Stimulated activated CD8-positive, alpha-beta memory T cell treated with anti-CD3 and anti-CD28 coated beads, Interleukin-4, amount 100 ng/mL, for 4 hours (primary cell): Measurements from ENCODE around the gene HCRTR1.

Source experiments
- DNase-seq, 2 donors: peaks; one replicate each; pipeline ENCODE4 v3.0.0-alpha.2; 2020; ENCODE audit warnings: low read depth in 2 of 2, low spot score in 1 of 2

The HCRTR1 gene

GRCh38 chr1:31666263-31666963, 48.9 kb downstream of the HCRTR1 start:
- DNase-seq, result no peak

DNA sequence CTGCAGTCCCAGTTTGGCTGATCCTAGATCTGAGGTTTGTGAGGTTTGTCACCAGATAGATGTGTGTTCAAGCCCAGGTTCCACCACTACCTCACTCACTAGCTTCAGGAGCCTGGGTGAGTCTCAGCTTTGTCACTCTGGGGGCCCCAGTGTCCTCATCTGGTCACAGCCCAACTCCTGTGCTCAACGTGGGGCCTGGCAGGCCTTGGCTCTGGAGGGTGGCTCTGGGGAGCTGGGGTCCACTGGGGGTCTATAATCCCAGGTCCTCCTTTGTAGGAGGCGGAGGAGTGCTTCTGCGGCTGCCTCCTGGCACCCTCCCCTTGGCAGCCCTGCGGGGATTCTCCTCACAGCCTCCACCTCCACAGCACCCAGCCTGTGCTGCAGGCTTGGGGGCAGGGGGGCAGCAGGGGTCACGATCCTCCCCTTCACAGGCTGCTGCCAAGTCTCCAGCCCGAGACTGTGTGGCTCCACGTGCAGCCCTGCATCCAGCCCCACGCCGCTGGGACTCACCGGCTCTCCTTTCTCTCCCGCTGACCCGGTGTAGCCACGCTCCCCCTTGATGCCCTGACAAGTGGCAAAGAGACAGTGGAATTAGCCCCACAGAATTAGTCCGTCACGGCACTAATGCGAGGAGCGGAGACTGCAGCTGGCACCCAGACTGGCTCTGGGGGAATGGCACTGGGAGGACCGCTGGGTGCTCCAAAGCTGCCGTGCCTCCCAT, 49.7 kb downstream of the HCRTR1 start:
- no peak for DNase-seq

DNA sequence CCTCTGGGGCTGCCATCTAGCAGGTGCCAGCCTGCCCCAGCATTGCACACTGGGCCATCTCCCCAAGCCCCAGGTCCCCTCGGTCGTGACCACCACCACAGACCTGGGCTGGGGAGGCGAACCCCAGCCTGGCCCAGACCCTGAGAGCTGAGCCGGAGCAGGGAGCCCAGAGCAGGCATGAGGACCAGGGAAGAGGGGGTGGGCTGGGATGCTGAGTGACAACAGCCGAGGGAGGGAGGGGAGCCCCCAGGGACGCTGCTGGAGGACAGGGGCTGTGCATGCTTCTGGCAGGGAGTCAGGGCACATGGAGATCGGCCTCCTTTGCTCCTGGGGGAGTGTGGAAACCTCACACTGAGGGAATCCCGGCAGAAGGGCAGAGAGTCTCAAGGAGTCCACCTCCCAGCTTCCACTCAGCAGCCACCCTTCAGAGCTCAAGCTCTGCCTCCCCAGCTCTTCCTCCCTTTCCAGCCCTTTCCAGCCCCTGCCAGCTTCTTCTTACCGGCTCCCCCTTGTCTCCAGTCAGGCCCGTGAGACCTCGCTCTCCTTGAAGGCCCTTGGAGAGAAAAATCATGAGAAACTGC, 50.9 kb downstream of the HCRTR1 start:
- DNase-seq, result no peak

GRCh38 chr1:31669433-31669785, 51.9 kb downstream of the HCRTR1 start:
- DNase-seq, result no peak

DNA sequence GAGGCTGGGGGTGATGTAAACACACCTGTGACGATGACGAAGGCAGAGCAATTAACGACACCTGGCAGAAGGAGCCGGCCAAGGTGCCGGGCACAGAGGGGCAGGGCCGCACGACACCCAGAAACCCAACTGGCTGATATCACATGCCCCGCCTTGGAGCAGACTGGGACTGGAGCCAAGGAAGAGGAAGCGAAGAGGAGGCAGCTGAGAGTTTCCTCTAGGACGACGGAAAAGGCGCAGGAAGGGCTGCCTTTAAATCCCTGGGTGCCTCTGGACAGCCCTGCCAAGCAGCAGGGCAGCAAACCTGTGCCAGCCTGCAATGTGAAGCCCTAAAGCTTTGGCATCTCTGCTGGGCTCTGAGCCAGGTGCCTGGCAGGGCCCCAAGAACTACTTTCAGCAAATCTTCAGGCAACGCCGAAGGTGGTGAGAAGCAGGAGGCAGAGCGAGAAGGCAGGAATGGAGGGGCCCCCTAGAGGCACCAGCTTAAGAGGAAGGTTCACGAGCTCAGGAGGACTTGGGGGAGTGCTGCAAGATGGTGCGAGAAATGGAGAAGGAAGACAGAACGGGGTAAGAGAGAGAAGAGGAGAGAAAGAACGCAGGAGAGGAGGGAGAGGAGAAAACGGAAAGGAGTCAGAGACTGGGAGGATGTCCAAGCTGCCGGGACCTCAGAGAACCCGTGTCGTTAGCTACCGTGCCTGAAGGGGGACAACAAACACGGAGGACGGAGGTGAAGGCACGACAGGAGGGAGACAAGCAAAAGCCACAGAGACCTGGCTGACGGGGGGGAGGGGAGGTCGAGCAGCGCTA, 52.5 kb downstream of the HCRTR1 start:
- DNase-seq, result no peak

- DNase-seq, result no peak
Observed at GRCh38 chr1:31670593-31670964, 53.1 kb downstream of the HCRTR1 start.

DNA sequence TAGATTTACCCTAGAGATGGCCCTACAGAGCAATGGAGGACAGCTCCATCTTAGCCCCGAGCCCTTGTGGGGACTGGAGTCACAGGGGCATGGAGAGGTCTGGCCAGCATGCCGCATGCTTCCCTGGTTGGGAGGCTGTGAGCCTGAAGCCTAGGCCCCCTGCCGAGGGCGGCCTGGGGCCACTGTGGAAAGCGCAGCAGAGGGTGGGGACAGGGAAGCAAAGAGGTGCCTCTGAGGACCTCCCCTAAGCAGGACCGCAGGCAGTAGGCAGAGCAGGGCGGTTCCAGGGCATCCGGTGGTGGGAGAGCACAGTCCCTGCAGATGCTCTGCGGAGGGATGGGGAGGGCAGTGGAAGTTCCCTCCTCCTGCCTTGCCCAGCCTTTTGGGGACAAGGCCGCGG, 53.7 kb downstream of the HCRTR1 start:
- no peak for DNase-seq

DNA sequence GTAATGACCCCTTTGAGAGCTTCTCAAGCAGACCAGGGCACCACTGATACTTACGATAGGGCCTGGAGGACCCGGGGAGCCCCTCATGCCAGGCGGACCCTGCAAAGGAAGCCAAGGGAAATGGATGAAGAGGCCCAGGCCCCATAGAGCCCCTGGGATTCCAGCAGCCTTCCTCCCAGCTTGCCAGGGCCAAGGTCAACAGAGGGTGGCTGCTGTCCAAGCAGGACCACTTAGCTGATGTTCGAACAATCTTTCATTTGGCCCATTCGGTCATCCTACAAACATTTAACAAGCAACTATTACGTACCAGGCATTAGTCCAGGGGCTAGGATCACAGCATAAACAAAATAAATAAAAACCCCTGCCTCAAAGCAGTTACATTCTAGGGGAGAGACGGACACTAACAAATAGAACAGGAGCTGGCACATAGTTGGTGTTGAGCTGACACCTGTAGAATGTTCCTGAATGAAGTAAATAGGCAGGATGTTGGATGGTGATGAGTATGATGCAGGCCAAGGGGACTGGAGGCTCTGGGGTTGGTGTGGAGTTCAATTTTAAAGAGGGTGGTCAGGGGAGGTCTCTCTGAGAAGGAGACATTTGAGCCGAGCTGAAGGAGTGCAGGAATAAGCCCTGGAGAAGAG, 54.2 kb downstream of the HCRTR1 start:
- DNase-seq, result no peak

DNA sequence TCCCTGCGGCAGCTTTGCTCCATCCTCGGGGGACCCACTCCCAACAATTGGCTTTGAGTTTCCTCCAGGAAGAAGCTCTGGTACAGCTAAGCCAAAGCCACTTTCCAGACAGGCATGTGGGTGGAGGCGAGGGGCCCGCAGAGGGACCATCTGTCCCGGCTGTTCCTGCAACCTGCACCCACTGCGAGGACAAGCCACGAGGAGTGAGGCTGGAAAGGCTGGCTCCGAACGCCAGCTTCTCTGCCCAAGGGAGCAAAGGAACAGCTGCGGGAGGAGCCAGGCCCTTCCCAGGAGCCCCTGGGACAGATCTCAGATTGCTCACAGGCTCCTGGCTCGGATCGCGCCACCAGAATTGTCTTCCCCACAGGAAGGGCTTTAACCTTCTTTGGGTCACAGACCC, 55.5 kb downstream of the HCRTR1 start:
- no peak for DNase-seq

- no peak for DNase-seq
Observed at GRCh38 chr1:31673433-31673832, 55.9 kb downstream of the HCRTR1 start.

DNA sequence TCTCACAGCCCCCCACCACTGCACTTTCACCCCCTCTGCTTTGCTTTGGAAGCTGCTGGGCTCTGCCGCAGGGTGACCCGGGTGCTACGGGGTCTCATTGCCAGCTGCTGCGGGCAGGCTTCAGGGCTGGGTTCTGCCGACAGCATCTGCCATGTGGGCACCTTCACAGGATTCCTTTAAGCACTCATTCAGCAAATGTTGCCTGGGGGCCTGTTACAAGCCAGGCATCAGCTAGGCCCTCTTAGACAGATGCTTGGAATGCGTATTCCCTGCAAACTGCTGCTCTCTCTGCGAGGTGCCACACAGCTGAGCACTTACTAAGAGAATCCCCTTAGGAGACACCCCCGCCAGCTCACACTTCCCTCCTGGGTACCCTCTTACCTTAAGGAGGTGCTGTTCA, 57.1 kb downstream of the HCRTR1 start:
- no peak for DNase-seq

GRCh38 chr1:31675161-31675560, 57.7 kb downstream of the HCRTR1 start:
- no peak for DNase-seq

- no peak for DNase-seq
Observed at GRCh38 chr1:31675756-31676155, 58.3 kb downstream of the HCRTR1 start.
